ENCODE measurements around the gene INPP5A. TPM values are rescaled to one million over a fixed set of nuclear protein-coding genes. Genes with fewer than 3 reads are reported as not detected.

Gene INPP5A
- total and polyA plus RNA-seq, 2 experiments from 2014 or later: 41.2 to 53.6 TPM

- WGBS (ENCODE audit: low lambda C conversion rate, missing lambda C conversion rate): 87% methylated on average over 10 of the region's 10 CpGs
- Histone ChIP-seq H3K4me2 (no peak overlapping the region), H2AFZ (no peak overlapping the region)
Observed at GRCh38 chr10:132570265-132570664, 32.7 kb downstream of the INPP5A start.

DNA sequence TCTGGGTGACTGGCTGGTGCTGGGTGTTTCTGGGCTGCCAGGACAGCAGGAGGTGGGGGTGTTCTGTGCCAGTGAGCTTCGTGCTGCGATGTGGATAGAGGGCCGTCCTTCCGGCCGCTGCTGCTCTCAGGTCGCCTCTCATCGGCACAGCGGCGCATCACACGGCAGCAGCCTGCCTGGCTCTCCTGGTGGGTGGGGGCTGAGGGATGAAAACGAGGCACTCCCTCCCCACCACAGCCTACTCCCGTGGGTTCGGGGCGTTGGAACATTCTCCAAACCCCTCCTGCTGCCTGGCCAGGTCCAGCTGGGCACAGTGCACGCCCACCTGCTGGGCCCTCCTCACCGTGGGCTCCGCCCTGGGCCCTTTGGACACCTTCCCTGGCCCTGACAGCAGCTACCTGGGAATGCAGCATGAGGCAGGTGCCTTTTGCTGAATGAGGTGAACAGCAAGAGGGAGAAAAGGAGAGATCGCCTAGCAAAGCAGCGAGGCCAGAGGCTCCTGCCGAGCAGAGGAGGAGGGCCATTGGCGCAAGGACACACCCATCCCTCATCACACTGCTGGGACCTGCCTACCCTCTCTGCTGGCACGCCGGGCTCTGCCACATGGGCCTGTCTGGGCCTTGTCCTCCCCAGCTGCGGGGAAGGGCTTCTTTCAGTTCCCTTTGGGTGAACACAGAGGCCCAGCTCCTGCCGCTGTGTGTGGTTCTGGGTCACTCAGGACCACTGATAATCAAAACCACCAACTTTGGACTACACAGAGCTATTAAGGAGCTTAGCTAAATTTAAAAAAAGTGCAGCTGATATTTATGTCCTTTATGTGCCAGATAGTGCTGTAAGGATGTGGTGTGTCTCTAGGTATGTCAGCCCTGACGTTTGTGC, 33.4 kb downstream of the INPP5A start:
- no peak for DNase-seq (ENCODE audit: low spot score)
- no peak for TF ChIP-seq EZH2phosphoT487 (IDR thresholded peaks at IDR 0.05; ENCODE audit: low read depth, severe bottlenecking, unreplicated experiment)
- TF ChIP-seq CTCF (IDR thresholded peaks at IDR 0.05; ENCODE audit: poor library complexity): no peak
- no peak for TF ChIP-seq EZH2 (IDR thresholded peaks at IDR 0.05; ENCODE audit: borderline replicate concordance)
- H3K4me3 ChIP-seq: no peak overlapping the region
- peaks cover 83% of the 10 kb centered on the region for H3K79me2 ChIP-seq
- H3K4me1 ChIP-seq (ENCODE audit: insufficient read depth): peaks cover 28% of the 10 kb centered on the region
- H3K9me3 ChIP-seq (ENCODE audit: low read depth): no peaks in the 10 kb centered on the region
- 87% methylated on average over 26 of the region's 26 CpGs for WGBS (ENCODE audit: low lambda C conversion rate, missing lambda C conversion rate)
- H3K27ac ChIP-seq: peak overlapping the region; percentile 33
- H3K27me3 ChIP-seq: no peaks in the 10 kb centered on the region
- H3K36me3 ChIP-seq (replicated peaks; ENCODE audit: insufficient read depth, low read depth): no peaks in the 10 kb centered on the region
- no peaks in the 10 kb centered on the region for H3K9me2 ChIP-seq (replicated peaks; ENCODE audit: insufficient read depth)
- H2AFZ ChIP-seq: no peak overlapping the region
- no peak overlapping the region for H3K4me2 ChIP-seq
- peaks cover 53% of the 10 kb centered on the region for H4K20me1 ChIP-seq (ENCODE audit: insufficient read depth, poor library complexity, severe bottlenecking)

More at GRCh38 chr10:132570265-132570664, 32.7 kb downstream of the INPP5A start:
- no peaks in the 10 kb centered on the region for H3K9me2 ChIP-seq (replicated peaks; ENCODE audit: insufficient read depth)
- no peaks in the 10 kb centered on the region for H3K9me3 ChIP-seq (ENCODE audit: low read depth)
- no peak overlapping the region for H3K27ac ChIP-seq
- H3K4me3 ChIP-seq: no peak overlapping the region
- H3K36me3 ChIP-seq (replicated peaks; ENCODE audit: insufficient read depth, low read depth): no peaks in the 10 kb centered on the region
- H3K79me2 ChIP-seq: peaks cover 86% of the 10 kb centered on the region
- no peak for DNase-seq (ENCODE audit: low spot score)
- TF ChIP-seq EZH2phosphoT487 (IDR thresholded peaks at IDR 0.05; ENCODE audit: low read depth, severe bottlenecking, unreplicated experiment) (no peak), EZH2 (IDR thresholded peaks at IDR 0.05; ENCODE audit: borderline replicate concordance) (no peak), CTCF (IDR thresholded peaks at IDR 0.05; ENCODE audit: poor library complexity) (no peak)
- peaks cover 20% of the 10 kb centered on the region for H3K4me1 ChIP-seq (ENCODE audit: insufficient read depth)
- no peaks in the 10 kb centered on the region for H3K27me3 ChIP-seq
- H4K20me1 ChIP-seq (ENCODE audit: insufficient read depth, poor library complexity, severe bottlenecking): peaks cover 48% of the 10 kb centered on the region

- Histone ChIP-seq H3K4me3 (no peak overlapping the region), H3K9me2 (replicated peaks; ENCODE audit: insufficient read depth) (no peaks in the 10 kb centered on the region), H3K4me2 (peak overlapping the region; percentile 44), H3K27me3 (no peaks in the 10 kb centered on the region), H2AFZ (no peak overlapping the region), H3K27ac (peak overlapping the region; percentile 67), H3K79me2 (peaks cover 83% of the 10 kb centered on the region), H4K20me1 (ENCODE audit: insufficient read depth, poor library complexity, severe bottlenecking) (peaks cover 58% of the 10 kb centered on the region), H3K9me3 (ENCODE audit: low read depth) (no peaks in the 10 kb centered on the region), H3K36me3 (replicated peaks; ENCODE audit: insufficient read depth, low read depth) (no peaks in the 10 kb centered on the region), H3K4me1 (ENCODE audit: insufficient read depth) (peaks cover 32% of the 10 kb centered on the region)
- WGBS (ENCODE audit: low lambda C conversion rate, missing lambda C conversion rate): 56% methylated on average over 20 of the region's 23 CpGs
- TF ChIP-seq CTCF (IDR thresholded peaks at IDR 0.05; ENCODE audit: poor library complexity) (no peak), EZH2phosphoT487 (IDR thresholded peaks at IDR 0.05; ENCODE audit: low read depth, severe bottlenecking, unreplicated experiment) (no peak), EZH2 (IDR thresholded peaks at IDR 0.05; ENCODE audit: borderline replicate concordance) (no peak)
- peak; percentile 89 for DNase-seq (ENCODE audit: low spot score)
Observed at GRCh38 chr10:132571650-132572544, 34.3 kb downstream of the INPP5A start.
